GM19351 (cell line): ENCODE measurements around the gene MACROD2.
A peak's percentile ranks its signal among the peaks of the same experiment; 100 is the strongest.

Source experiments
- ATAC-seq: cut with Tn5 transposase; IDR thresholded peaks from one replicate; pipeline ENCODE4 v1.9.1; 2021; ENCODE audit warnings: mild to moderate bottlenecking, moderate library complexity; ENCODE audit not compliant: unreplicated experiment

The MACROD2 gene

DNA sequence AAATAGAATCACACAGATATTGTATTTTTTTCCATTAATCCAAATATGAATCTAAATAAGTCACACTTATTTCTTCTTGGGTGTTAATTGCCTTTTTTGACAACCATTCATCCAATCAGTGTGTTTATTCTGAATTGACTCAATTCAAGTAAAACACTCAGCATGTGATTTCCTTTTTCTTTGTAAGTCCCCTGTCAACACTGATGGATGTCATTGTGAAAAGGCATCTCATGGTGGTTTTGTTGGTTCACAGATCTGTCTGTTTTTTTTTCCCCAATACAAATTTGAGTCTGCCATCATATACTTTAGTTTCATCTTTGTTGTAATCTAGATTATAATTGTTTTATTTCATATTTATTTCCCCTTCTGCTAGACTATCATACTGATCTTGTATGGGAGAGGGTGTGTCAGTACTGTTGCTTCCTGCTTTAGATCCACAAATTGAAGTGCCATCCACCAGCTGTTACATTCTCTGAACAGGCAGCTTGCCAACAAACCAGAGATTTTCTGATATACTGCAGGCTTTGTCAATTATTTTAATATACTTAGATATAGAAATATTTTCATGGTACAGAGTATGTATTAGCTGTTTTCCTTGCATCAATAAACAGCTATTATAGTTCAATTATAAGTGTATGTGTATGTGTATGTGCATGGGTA is 406.3 kb downstream of the MACROD2 start:
- ATAC-seq, result no peak

GRCh38 chr20:14404515-14404914 is 409.2 kb downstream of the MACROD2 start:
- no peak for ATAC-seq

DNA sequence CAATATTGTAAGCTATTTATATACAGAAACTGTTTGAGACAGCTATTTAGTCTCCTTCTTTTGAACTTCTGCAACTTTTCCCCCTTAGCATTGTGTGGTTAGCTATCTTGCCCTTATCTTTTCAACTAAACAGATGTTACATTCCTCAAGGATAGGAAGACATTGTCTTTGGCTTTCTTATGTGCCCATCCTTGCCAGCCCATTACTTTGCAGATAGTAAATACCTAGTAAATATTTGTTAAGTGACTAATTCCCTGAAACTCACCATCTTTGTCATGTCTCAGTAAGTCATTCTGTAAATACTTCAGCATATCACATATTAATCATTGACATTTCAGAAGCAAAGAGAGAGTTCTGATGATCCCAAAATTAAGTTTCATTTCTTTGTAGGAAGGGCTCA is 411.2 kb downstream of the MACROD2 start:
- ATAC-seq, result no peak

GRCh38 chr20:14407336-14407735 is 412.0 kb downstream of the MACROD2 start:
- no peak for ATAC-seq

DNA sequence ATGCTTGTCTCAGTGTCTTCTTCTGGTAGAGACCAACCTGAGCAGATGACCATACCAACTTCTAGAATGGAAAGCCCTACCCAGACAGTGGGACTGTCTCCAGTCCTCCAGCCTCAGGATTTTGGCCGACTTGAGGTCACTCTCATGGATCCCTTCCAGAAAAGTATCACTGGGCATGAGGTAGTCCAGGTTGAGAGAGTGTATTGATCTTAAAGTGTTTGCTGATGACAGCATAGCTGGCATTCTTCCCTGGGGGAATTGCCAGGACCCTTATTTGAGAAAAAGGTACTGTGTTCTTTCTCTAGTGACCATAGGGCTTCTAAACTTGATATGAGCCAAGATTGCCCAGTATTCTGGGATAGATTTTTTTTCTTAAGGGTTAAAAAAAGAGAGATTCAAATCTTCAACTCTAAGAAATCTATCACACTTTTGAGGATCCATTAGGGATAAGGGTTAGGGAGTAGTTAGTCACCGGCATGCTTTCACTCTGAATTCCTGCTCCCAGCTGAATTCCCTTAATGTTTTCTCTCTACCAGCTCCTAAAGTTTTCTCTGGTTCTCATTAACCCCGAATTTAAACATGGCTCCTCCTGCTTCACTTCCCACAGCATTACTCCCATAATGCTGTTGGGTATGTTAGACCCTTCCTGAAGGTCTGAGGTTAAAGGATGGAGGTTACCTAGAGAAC is 415.7 kb downstream of the MACROD2 start:
- no peak for ATAC-seq

DNA sequence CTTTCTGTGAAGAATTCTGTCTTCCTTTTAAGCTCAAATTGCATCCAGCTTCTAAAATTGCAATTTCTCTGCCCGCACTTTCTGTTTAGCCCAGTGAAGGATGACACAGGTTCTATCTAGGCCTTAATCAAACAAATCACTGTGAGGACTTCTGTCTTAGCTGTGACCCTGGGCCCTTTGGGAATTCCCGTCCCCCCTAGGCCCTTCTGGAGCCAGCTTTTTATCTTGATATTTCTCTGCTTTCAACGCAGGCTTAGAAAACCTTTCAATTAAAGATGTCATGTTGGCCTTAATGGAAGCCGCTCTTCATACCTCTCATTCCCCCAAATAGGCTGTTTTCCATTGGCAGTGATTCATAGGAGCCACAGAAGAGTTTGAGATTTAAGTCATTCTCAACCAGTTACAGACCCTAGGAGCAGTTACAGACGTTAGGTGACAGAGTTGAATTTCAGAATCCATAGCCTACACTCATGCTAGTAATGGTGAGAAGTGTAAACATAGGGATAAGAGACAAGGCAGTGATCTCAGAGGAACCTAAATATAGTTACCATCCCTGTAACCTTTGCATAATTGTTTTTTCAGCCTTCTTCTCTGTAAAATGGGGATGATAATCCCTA is 416.9 kb downstream of the MACROD2 start:
- ATAC-seq, result no peak

DNA sequence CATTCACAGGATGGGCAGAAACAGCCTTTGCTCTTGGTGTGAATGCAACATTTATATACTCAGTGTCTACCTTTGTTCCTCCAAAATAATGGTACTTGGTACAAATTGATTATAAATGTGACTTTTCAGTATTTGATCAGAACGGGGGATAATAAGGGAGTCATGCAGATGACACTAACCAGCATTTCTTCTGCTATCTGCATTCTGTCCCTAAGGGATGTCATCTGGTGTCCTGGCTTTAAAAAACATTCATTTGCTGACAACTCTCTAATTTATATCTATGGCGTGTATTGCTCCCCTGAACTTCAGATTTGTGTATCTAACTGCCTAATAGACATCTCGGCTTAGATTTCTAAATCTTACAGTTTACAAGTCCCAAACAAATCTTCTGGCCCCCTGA is 418.5 kb downstream of the MACROD2 start:
- ATAC-seq, result no peak

GRCh38 chr20:14414560-14414959 is 419.2 kb downstream of the MACROD2 start:
- no peak for ATAC-seq

DNA sequence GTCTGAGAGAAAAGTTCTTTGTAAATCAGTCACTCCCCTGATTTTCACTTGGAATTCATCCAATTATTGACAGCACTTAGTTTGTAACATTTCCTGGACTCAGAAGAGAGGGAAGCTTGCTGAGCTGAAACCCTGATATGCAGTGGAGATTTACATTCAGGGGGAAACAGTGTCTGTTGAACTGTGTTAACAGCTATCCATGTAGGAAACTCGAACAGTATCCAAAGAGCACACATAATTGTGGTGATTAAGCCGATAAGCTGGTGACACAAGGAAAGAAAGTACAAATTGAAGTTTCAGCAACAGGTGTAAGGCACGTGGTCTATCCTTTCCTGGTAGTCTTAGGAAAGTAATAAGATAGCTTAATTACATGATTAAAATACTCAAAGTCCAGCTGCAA is 420.2 kb downstream of the MACROD2 start:
- no peak for ATAC-seq

- no peak for ATAC-seq
Measured at GRCh38 chr20:14418376-14418775, 423.1 kb downstream of the MACROD2 start.

GRCh38 chr20:14422892-14423291 is 427.6 kb downstream of the MACROD2 start:
- no peak for ATAC-seq

- ATAC-seq, result peak; percentile 87
Measured at GRCh38 chr20:14431568-14431967, 436.3 kb downstream of the MACROD2 start.

DNA sequence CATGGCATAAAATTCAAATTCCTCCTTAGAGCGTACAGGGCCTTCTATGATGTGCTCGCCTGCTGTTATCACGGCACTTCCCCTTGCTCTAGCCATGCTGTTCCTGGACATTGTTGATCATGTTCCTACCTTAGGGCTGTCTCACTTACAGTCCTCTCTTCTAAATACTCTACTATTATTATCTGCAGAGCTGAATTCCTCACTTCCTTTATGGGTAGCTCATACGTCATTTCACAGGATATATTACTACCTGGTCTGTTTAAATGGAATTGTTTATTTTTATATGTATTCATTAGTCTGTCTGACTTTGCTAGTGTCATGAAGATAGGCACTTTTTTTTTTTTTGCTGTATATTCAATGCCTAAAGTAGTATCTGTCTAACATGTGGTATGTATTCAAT is 436.8 kb downstream of the MACROD2 start:
- peak; percentile 23 for ATAC-seq

DNA sequence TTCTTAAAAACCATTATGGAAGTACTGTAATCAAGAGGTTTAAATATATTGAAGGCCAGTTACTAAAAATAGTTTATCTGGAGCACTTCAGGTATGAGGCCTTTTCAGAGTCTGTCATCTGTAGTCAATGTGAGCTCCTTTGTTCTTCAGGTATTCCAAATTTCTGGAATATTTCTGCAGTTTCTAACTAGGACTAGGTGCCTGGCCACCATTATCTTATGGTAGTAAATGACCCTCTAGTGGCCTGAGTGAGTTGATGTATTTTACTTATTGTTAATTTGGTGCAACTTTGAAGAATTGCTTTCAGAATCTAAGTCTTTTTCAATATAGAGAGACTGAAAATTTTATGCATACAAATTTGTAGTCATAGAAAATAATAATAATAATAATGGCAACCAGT is 437.3 kb downstream of the MACROD2 start:
- ATAC-seq, result no peak

GRCh38 chr20:14434384-14435136 is 439.2 kb downstream of the MACROD2 start:
- no peak for ATAC-seq

DNA sequence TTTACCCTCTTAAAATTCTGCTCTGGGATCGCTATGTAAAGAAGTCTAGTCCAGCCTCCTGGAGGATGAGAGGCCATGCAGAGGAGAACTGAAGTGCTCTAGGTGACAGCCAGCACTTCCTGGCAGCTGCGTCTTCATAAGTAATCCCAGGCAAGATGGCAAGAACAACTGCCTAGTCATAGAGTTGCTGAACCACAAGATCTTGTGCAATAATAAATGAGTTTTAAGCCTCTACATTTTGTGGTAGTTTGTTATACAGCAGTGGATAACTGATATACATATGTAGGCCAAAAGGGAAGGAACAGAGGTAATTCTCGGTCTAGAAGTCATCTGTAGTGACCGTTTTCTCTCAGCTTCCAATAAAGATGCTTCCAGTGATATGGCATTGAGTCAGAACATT is 445.9 kb downstream of the MACROD2 start:
- ATAC-seq, result no peak

DNA sequence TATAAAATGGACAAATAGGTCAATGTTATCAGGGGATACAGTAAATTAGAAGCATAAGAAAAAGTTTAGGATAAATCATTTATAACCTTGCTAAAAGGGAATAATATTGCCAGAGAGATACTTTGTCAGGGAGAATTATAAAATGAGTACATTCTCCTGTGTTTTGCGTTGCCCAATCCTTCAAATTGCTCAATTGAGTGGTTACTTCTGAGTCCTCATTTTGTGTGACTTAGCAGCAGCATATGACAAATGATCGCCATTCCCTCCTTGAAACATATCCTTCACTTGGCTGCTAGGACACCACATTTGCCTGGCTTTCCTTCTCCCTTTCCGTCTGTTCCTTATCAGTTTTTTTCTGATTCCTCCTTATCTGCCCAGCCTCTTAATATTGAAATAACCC is 448.8 kb downstream of the MACROD2 start:
- no peak for ATAC-seq

- no peak for ATAC-seq
Measured at GRCh38 chr20:14445310-14445709, 450.0 kb downstream of the MACROD2 start.

DNA sequence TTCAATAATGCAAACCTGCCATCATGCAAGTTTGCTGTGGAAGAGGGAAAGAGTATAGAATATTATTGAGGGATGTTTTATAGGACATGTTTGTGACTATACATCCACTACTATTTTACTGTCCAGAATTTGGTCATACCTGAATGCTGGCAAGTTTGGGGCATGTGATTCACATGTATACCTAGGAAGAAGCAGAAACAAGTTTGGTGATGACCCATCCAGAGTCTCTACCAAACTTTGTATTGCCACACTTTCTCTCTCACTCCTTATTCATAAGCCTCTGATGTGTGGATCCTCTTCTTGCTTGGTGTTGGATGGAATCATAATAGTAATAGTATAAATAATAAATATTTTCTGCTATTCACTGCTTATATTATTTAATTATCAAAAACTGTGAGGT is 450.6 kb downstream of the MACROD2 start:
- no peak for ATAC-seq

- ATAC-seq, result no peak
Measured at GRCh38 chr20:14446446-14446845, 451.1 kb downstream of the MACROD2 start.

GRCh38 chr20:14449323-14449722 is 454.0 kb downstream of the MACROD2 start:
- no peak for ATAC-seq

- no peak for ATAC-seq
Measured at GRCh38 chr20:14450256-14450655, 454.9 kb downstream of the MACROD2 start.
